HepG2 (cell line): Measurements from ENCODE around the gene EED. TPM values are rescaled to one million over a fixed set of nuclear protein-coding genes. Genes with fewer than 3 reads are reported as not detected.

Experiments
- ATAC-seq: fragments of 200-7000 bp; cut with Tn5 transposase; 3 replicates; pipeline ENCODE4 v1.9.1; 2020; ENCODE audit warnings: mild to moderate bottlenecking, moderate library complexity
- BruUV-seq: library from RNA; stranded (reverse); fragments of 400-500 nt; replicated peaks from 2 replicates; lab custom pipeline; 2021; lab: Mats Ljungman, UMichigan
- CTCF ChIA-PET: fragments of 300-600 bp; formaldehyde crosslinking; extraction: SDS; loops from one replicate; lab custom pipeline; 2021; ENCODE audit warnings: low total read pairs, inconsistent platforms, low intra/inter-chr PET ratio; lab: Yijun Ruan, JAX
- POLR2A ChIA-PET: fragments of 350-600 bp; sonication (Branson Sonifier 250); formaldehyde crosslinking; loops from one replicate; lab custom pipeline; 2020; ENCODE audit warnings: antibody characterized with exemption, inconsistent platforms; lab: Yijun Ruan, JAX
- DNase-seq: peaks from one replicate; pipeline ENCODE4 v3.0.0-alpha.2; 2015; ENCODE audit warnings: low spot score
- FAIRE-seq: peaks from 3 replicates; lab custom pipeline; 2011; peaks lifted over from hg19 to GRCh38; lab: Jason Lieb, UNC
- H2AFZ ChIP-seq: one replicate; pipeline ENCODE4 v1.6.1; 2011; ENCODE audit warnings: low read length, inconsistent platforms
- H3K27ac ChIP-seq: fragments of 300-600 bp; 3 replicates; pipeline ENCODE4 v1.8.0; 2011; ENCODE audit warnings: mixed run types, mild to moderate bottlenecking, mixed read lengths, low read length, inconsistent platforms; ENCODE audit not compliant: insufficient read depth; ENCODE audit errors: extremely low read length
- H3K27me3 ChIP-seq, 2 experiments: fragments of 200-600 bp in 1 of 2; 2 replicates in 1 of 2; 3 replicates in 1 of 2; pipeline versions ENCODE4 v1.6.0 to v1.8.0; 2011; ENCODE audit warnings: low read length in 2 of 2, mild to moderate bottlenecking in 2 of 2, moderate library complexity in 2 of 2, inconsistent platforms in 1 of 2; ENCODE audit not compliant: insufficient read depth in 2 of 2, control insufficient read depth in 1 of 2
- H3K36me3 ChIP-seq, 2 experiments: fragments of 200-600 bp in 1 of 2; replicated peaks in 1 of 2; 2 replicates in 1 of 2; 3 replicates in 1 of 2; pipeline versions ENCODE4 v1.5.1 to v1.8.0; 2011; ENCODE audit warnings: low read length in 2 of 2, inconsistent platforms in 1 of 2; ENCODE audit not compliant: insufficient read depth in 2 of 2, control insufficient read depth in 1 of 2
- H3K4me1 ChIP-seq: 2 replicates; pipeline ENCODE4 v1.5.1; 2012; ENCODE audit warnings: low read length, inconsistent platforms; ENCODE audit not compliant: insufficient read depth
- H3K4me2 ChIP-seq: 2 replicates; pipeline ENCODE4 v1.6.0; 2011; ENCODE audit warnings: low read depth, low read length, inconsistent platforms
- H3K4me3 ChIP-seq, 3 experiments: fragments of 200-600 bp in 1 of 3; sonication (generic), shearing (Covaris generic) in 1 of 3; replicated peaks in 1 of 3; 2 replicates each; pipeline ENCODE4 v1.5.1; 2011 to 2016; ENCODE audit warnings: low read length in 3 of 3, inconsistent platforms in 2 of 3, low read depth in 2 of 3, mild to moderate bottlenecking in 2 of 3, control low read depth in 1 of 3, mixed read lengths in 1 of 3; ENCODE audit not compliant: insufficient read depth in 1 of 3
- H3K79me2 ChIP-seq: one replicate; pipeline ENCODE4 v1.6.1; 2011; ENCODE audit warnings: low read length, inconsistent platforms; ENCODE audit not compliant: insufficient read depth
- H3K9ac ChIP-seq: 2 replicates; pipeline ENCODE4 v1.6.0; 2011; ENCODE audit warnings: mild to moderate bottlenecking, low read depth, low read length, inconsistent platforms; ENCODE audit not compliant: insufficient read depth
- H3K9me3 ChIP-seq: 2 replicates; pipeline ENCODE4 v1.5.1; 2012; ENCODE audit warnings: mild to moderate bottlenecking, low read length
- H4K20me1 ChIP-seq: 2 replicates; pipeline ENCODE4 v1.6.0; 2011; ENCODE audit warnings: inconsistent platforms, mild to moderate bottlenecking, low read length, moderate library complexity; ENCODE audit not compliant: insufficient read depth
- DR1 ChIP-seq: sonication (generic); formaldehyde crosslinking; IDR thresholded peaks from 2 replicates; pipeline ENCODE4 v1.8.0; 2021; ENCODE audit warnings: mild to moderate bottlenecking, missing genetic modification reagents, inconsistent platforms
- FUBP1 ChIP-seq: sonication (generic); formaldehyde crosslinking; IDR thresholded peaks from 2 replicates; pipeline ENCODE4 v1.5.1; 2020; ENCODE audit warnings: missing genetic modification reagents, mild to moderate bottlenecking, borderline replicate concordance
- GATAD1 ChIP-seq: IDR thresholded peaks from 2 replicates; pipeline ENCODE4 v1.6.1; 2016; ENCODE audit warnings: missing genetic modification reagents, missing compliant biosample characterization
- JUND ChIP-seq: sonication (generic); formaldehyde crosslinking; IDR thresholded peaks from 2 replicates; pipeline ENCODE4 v1.8.0; 2022; ENCODE audit warnings: mild to moderate bottlenecking, missing genetic modification reagents
- MAFK ChIP-seq, 2 experiments: IDR thresholded peaks in 1 of 2; conservative IDR thresholded peaks in 1 of 2; 2 replicates each; pipeline ENCODE4 v1.6.1; 2011; ENCODE audit warnings: improper control_type of control experiment in 2 of 2, low read length in 2 of 2
- MEF2D ChIP-seq: sonication (generic); formaldehyde crosslinking; IDR thresholded peaks from 2 replicates; pipeline ENCODE4 v1.5.1; 2020; ENCODE audit warnings: mild to moderate bottlenecking, missing genetic modification reagents
- RCOR2 ChIP-seq: IDR thresholded peaks from 2 replicates; pipeline ENCODE4 v1.6.1; 2016; ENCODE audit warnings: missing biosample characterization, missing genetic modification reagents
- STAT5B ChIP-seq: sonication (generic); formaldehyde crosslinking; IDR thresholded peaks from 2 replicates; pipeline ENCODE4 v1.4.0; 2020; ENCODE audit warnings: missing genetic modification reagents
- ZNF20 ChIP-seq: sonication (generic); formaldehyde crosslinking; IDR thresholded peaks from 2 replicates; pipeline ENCODE4 v1.4.0; 2020; ENCODE audit warnings: mild to moderate bottlenecking, moderate library complexity, missing genetic modification reagents
- ZNF430 ChIP-seq: sonication (generic); formaldehyde crosslinking; IDR thresholded peaks from 2 replicates; pipeline ENCODE4 v1.9.0; 2021; ENCODE audit warnings: mild to moderate bottlenecking, missing genetic modification reagents
- ZNF616 ChIP-seq: sonication (generic); formaldehyde crosslinking; IDR thresholded peaks from 2 replicates; pipeline ENCODE4 v1.5.0; 2020; ENCODE audit warnings: low read depth, mild to moderate bottlenecking, missing genetic modification reagents
- ZNF709 ChIP-seq: sonication (generic); formaldehyde crosslinking; IDR thresholded peaks from 2 replicates; pipeline ENCODE4 v1.5.0; 2020; ENCODE audit warnings: mild to moderate bottlenecking, missing genetic modification reagents
- ZNF772 ChIP-seq: sonication (generic); formaldehyde crosslinking; IDR thresholded peaks from 2 replicates; pipeline ENCODE4 v1.5.0; 2020; ENCODE audit warnings: mild to moderate bottlenecking, missing genetic modification reagents
- ZNF776 ChIP-seq: sonication (generic); formaldehyde crosslinking; IDR thresholded peaks from 2 replicates; pipeline ENCODE4 v1.4.0; 2020; ENCODE audit warnings: mild to moderate bottlenecking, missing genetic modification reagents
- ZSCAN31 ChIP-seq: sonication (generic); formaldehyde crosslinking; IDR thresholded peaks from 2 replicates; pipeline ENCODE4 v1.5.0; 2020; ENCODE audit warnings: low read depth, mild to moderate bottlenecking, missing genetic modification reagents
- in situ Hi-C: cut with HindIII; loops from 2 replicates; pipeline ENCODE4 v1.10.0; 2017; ENCODE audit warnings: low pct_unique_long_range_greater_than_20kb; ENCODE audit not compliant: extremely low pct_ligation_motif_present
- intact Hi-C: fragments of 100-400 bp; cut with micrococcal nuclease; formaldehyde crosslinking; loops from one replicate; pipeline ENCODE4 v1.10.0; 2022; ENCODE audit not compliant: unreplicated experiment
- polyA plus RNA-seq, 8 experiments: library from polyadenylated mRNA; depleted of rRNA in 3 of 8; stranded (reverse) in 7 of 8; unstranded in 1 of 8; fragments of >200 nt; fragmentation: Illumina TruSeq in 4 of 8; extraction: Trizol in 4 of 8; gene quantifications; 2 replicates each; pipeline versions ENCODE4 v1.2.1 to v1.2.3, GENCODE V29; 2011 to 2016; ENCODE audit warnings: low read depth in 4 of 8, missing spikeins in 1 of 8, mixed read lengths in 1 of 8; ENCODE audit not compliant: insufficient read depth in 1 of 8
- total RNA-seq, 5 experiments: library from RNA; depleted of rRNA; stranded (reverse); fragments of >200 nt; fragmentation: Illumina TruSeq; extraction: Trizol; gene quantifications; 2 replicates each; pipeline ENCODE4 v1.2.3, GENCODE V29; 2016; ENCODE audit warnings: low read depth in 1 of 5
- TF ChIP-seq, protein P1 (sequence below): sonication (generic); formaldehyde crosslinking; IDR thresholded peaks from 2 replicates; pipeline ENCODE4 v1.8.0; 2022; ENCODE audit warnings: mild to moderate bottlenecking, missing genetic modification reagents, borderline replicate concordance
- TF ChIP-seq, protein P2 (sequence below): IDR thresholded peaks from 2 replicates; pipeline ENCODE4 v1.6.1; 2016; ENCODE audit warnings: missing genetic modification reagents, missing compliant biosample characterization
- TF ChIP-seq, protein P3 (sequence below): sonication (generic); formaldehyde crosslinking; IDR thresholded peaks from 2 replicates; pipeline ENCODE4 v1.5.0; 2020; ENCODE audit warnings: mild to moderate bottlenecking, missing genetic modification reagents

Gene EED
- total and polyA plus RNA-seq, 2 of the 13 experiments (the other 11 are each of a cell fraction or from before 2014, with no cell fraction given), result 11.0 to 28.4 TPM

GRCh38 chr11:86208572-86208971 is 36.0 kb upstream of the EED start:
- intact Hi-C loops (no loop called here), in situ Hi-C loops (loop anchor here (10.0 to 25.0 kb wide), 3 partner anchors 171 to 354 kb away; partner anchors contain the start of gene CCDC83)
- no peak overlapping the region for H2AFZ ChIP-seq
- FAIRE-seq, result no peak
- no peaks in the 10 kb centered on the region for H4K20me1 ChIP-seq
- no peaks in the 10 kb centered on the region for H3K36me3 ChIP-seq
- BruUV-seq, result no TSS peak
- H3K4me1 ChIP-seq, result peaks cover 73% of the 10 kb centered on the region
- H3K4me2 ChIP-seq, result no peak overlapping the region
- ChIA-PET POLR2A (no interaction called here), CTCF (no interaction called here)
- no peak for DNase-seq
- no peaks in the 10 kb centered on the region for H3K9me3 ChIP-seq
- H3K27ac ChIP-seq, result no peak overlapping the region
- H3K4me3 ChIP-seq, result no peak overlapping the region
- H3K79me2 ChIP-seq, result no peaks in the 10 kb centered on the region
- ATAC-seq, result no peak
- TF ChIP-seq, protein P1, sequence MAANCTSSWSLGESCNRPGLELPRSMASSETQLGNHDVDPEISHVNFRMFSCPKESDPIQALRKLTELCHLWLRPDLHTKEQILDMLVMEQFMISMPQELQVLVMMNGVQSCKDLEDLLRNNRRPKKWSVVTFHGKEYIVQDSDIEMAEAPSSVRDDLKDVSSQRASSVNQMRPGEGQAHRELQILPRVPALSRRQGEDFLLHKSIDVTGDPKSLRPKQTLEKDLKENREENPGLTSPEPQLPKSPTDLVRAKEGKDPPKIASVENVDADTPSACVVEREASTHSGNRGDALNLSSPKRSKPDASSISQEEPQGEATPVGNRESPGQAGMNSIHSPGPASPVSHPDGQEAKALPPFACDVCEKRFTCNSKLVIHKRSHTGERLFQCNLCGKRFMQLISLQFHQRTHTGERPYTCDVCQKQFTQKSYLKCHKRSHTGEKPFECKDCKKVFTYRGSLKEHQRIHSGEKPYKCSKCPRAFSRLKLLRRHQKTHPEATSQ (CRISPR knock-in tag), result no peak
- TF ChIP-seq FUBP1 (CRISPR knock-in tag) (no peak), ZNF20 (CRISPR knock-in tag) (no peak), ZNF776 (CRISPR knock-in tag) (no peak), ZSCAN31 (CRISPR knock-in tag) (no peak), DR1 (no peak), STAT5B (CRISPR knock-in tag) (no peak), GATAD1 (no peak), MEF2D (CRISPR knock-in tag) (no peak), ZNF430 (CRISPR knock-in tag) (no peak), ZNF616 (no peak), JUND (CRISPR knock-in tag) (no peak), ZNF772 (no peak), MAFK (conservative IDR thresholded peaks at IDR 0.05 in 1 of 2, IDR thresholded peaks at IDR 0.05 in 1 of 2; ENCODE audit: low read length in 2 of 2) (no peak), RCOR2 (CRISPR knock-in tag) (no peak), ZNF709 (CRISPR knock-in tag) (no peak)
- TF ChIP-seq, protein P2, sequence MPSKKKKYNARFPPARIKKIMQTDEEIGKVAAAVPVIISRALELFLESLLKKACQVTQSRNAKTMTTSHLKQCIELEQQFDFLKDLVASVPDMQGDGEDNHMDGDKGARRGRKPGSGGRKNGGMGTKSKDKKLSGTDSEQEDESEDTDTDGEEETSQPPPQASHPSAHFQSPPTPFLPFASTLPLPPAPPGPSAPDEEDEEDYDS (CRISPR knock-in tag), result no peak
- TF ChIP-seq, protein P3, sequence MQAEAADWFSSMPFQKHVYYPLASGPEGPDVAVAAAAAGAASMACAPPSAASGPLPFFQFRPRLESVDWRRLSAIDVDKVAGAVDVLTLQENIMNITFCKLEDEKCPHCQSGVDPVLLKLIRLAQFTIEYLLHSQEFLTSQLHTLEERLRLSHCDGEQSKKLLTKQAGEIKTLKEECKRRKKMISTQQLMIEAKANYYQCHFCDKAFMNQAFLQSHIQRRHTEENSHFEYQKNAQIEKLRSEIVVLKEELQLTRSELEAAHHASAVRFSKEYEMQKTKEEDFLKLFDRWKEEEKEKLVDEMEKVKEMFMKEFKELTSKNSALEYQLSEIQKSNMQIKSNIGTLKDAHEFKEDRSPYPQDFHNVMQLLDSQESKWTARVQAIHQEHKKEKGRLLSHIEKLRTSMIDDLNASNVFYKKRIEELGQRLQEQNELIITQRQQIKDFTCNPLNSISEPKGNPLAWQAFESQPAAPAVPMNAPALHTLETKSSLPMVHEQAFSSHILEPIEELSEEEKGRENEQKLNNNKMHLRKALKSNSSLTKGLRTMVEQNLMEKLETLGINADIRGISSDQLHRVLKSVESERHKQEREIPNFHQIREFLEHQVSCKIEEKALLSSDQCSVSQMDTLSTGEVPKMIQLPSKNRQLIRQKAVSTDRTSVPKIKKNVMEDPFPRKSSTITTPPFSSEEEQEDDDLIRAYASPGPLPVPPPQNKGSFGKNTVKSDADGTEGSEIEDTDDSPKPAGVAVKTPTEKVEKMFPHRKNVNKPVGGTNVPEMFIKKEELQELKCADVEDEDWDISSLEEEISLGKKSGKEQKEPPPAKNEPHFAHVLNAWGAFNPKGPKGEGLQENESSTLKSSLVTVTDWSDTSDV (CRISPR knock-in tag), result no peak
- no peak overlapping the region for H3K9ac ChIP-seq
- H3K27me3 ChIP-seq, result no peaks in the 10 kb centered on the region
